ENCODE results near the gene NCBP1. TPM values are rescaled to one million over a fixed set of nuclear protein-coding genes. Genes with fewer than 3 reads are reported as not detected.

NCBP1 gene
- total RNA-seq, 4 donors from 2014 or later, result 16.1 to 234 (median 24.1) TPM

GRCh38 chr9:97710356-97711222 lies 77.0 kb downstream of the NCBP1 start:
- H3K27ac ChIP-seq, result no peak overlapping the region
- H3K36me3 ChIP-seq, result no peaks in the 10 kb centered on the region
- ATAC-seq, result peak; percentile 81
- H3K4me1 ChIP-seq, result peaks cover 0 to 9% (median 0%) of the 10 kb centered on the region in 3 donors
- H3K27me3 ChIP-seq, result peaks cover 17% of the 10 kb centered on the region
- H3K9me3 ChIP-seq, result no peaks in the 10 kb centered on the region
- TF ChIP-seq CTCF (IDR thresholded peaks at IDR 0.05), result peak; percentile 75 to 88 (median 84)
- no peak for TF ChIP-seq EP300 (IDR thresholded peaks at IDR 0.05)
- WGBS, 2 donors (ENCODE audit: low coverage in 1 of 2), result 4 to 14% methylated on average over 4 to 7 of the region's 9 CpGs
- H3K4me3 ChIP-seq, result no peak overlapping the region

- no peaks in the 10 kb centered on the region for H3K36me3 ChIP-seq
- H3K27me3 ChIP-seq, result peaks cover 17% of the 10 kb centered on the region
- no peak overlapping the region for H3K27ac ChIP-seq
- ATAC-seq, result peak; percentile 10
- WGBS, 2 donors (ENCODE audit: low coverage in 1 of 2), result 0 to 24% methylated on average over 1 to 6 of the region's 12 CpGs
- no peaks in the 10 kb centered on the region for H3K9me3 ChIP-seq
- no peak for TF ChIP-seq POLR2A (IDR thresholded peaks at IDR 0.05)
- TF ChIP-seq CTCF (IDR thresholded peaks at IDR 0.05), result no peak
- no peak for TF ChIP-seq EP300 (IDR thresholded peaks at IDR 0.05)
- TF ChIP-seq POLR2AphosphoS5 (IDR thresholded peaks at IDR 0.05), result no peak
- H3K4me3 ChIP-seq, result no peak overlapping the region
- peaks cover 0 to 9% (median 0%) of the 10 kb centered on the region in 3 donors for H3K4me1 ChIP-seq
Measured at GRCh38 chr9:97711223-97711626, 77.6 kb downstream of the NCBP1 start.

GRCh38 chr9:97714435-97714834 lies 80.8 kb downstream of the NCBP1 start:
- no peak for TF ChIP-seq EP300 (IDR thresholded peaks at IDR 0.05)
- TF ChIP-seq CTCF (IDR thresholded peaks at IDR 0.05), result no peak
- no peak for TF ChIP-seq POLR2AphosphoS5 (IDR thresholded peaks at IDR 0.05)
- TF ChIP-seq POLR2A (IDR thresholded peaks at IDR 0.05), result no peak
- no peak for ATAC-seq
- no peaks in the 10 kb centered on the region for H3K36me3 ChIP-seq
- H3K9me3 ChIP-seq, result no peaks in the 10 kb centered on the region
- WGBS, 2 donors (ENCODE audit: low coverage in 1 of 2), result 36 to 61% methylated on average over 3 of the region's 3 CpGs
- no peak overlapping the region for H3K4me3 ChIP-seq
- H3K4me1 ChIP-seq, result peaks cover 0 to 9% (median 0%) of the 10 kb centered on the region in 3 donors
- H3K27ac ChIP-seq, result no peak overlapping the region
- H3K27me3 ChIP-seq, result peaks cover 15% of the 10 kb centered on the region

GRCh38 chr9:97717866-97718265 lies 84.2 kb downstream of the NCBP1 start:
- 55 to 78% methylated on average over 3 of the region's 3 CpGs for WGBS, 2 donors (ENCODE audit: low coverage in 1 of 2)
- H3K4me1 ChIP-seq, result no peaks in the 10 kb centered on the region
- TF ChIP-seq POLR2A (IDR thresholded peaks at IDR 0.05) (no peak), CTCF (IDR thresholded peaks at IDR 0.05) (no peak)
- H3K4me3 ChIP-seq, result no peak overlapping the region
- H3K27me3 ChIP-seq, result no peaks in the 10 kb centered on the region
- H3K27ac ChIP-seq, result no peak overlapping the region
- peaks cover 0 to 6% (median 0%) of the 10 kb centered on the region in 3 donors for H3K9me3 ChIP-seq
- H3K36me3 ChIP-seq, result no peaks in the 10 kb centered on the region
- ATAC-seq, result no peak

GRCh38 chr9:97721396-97721795 lies 87.8 kb downstream of the NCBP1 start:
- H3K27ac ChIP-seq, result no peak overlapping the region
- ATAC-seq, result no peak
- H3K4me3 ChIP-seq, result no peak overlapping the region
- H3K9me3 ChIP-seq, result peaks cover 0 to 6% (median 0%) of the 10 kb centered on the region in 3 donors
- TF ChIP-seq POLR2A (IDR thresholded peaks at IDR 0.05) (no peak), EP300 (IDR thresholded peaks at IDR 0.05) (no peak), POLR2AphosphoS5 (IDR thresholded peaks at IDR 0.05) (no peak), CTCF (IDR thresholded peaks at IDR 0.05) (no peak)
- H3K36me3 ChIP-seq, result no peaks in the 10 kb centered on the region
- H3K4me1 ChIP-seq, result no peaks in the 10 kb centered on the region
- WGBS, 2 donors (ENCODE audit: low coverage in 1 of 2), result 50% methylated on average over 1 of the region's 2 CpGs; no CpG with 5 or more reads in 1 of the 2 donors
- H3K27me3 ChIP-seq, result peaks cover 4% of the 10 kb centered on the region
